Measurements from ENCODE around the gene EIF4E. TPM values are rescaled to one million over a fixed set of nuclear protein-coding genes. Genes with fewer than 3 reads are reported as not detected.

Gene EIF4E
- total RNA-seq, 1 experiment from 2014 or later = 104 TPM

DNA sequence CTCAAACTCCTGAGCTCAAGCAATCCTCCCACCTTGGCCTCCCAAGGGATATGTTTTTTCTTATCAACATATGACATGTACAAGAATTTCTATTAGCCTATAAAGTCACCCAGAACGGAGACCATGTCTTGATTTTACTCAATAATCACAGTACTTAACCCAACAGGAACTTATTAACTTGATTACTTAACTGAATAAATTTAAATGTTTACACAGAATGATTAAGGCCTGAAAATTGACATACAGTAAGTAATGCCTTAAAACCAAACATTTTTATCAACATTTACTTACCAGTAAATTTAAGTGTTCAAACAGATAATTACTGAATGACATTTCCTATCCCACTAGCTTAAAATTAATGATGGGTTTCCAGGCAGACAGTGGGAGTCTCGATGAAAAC, 25.4 kb downstream of the EIF4E start:
- TF ChIP-seq, protein P1, sequence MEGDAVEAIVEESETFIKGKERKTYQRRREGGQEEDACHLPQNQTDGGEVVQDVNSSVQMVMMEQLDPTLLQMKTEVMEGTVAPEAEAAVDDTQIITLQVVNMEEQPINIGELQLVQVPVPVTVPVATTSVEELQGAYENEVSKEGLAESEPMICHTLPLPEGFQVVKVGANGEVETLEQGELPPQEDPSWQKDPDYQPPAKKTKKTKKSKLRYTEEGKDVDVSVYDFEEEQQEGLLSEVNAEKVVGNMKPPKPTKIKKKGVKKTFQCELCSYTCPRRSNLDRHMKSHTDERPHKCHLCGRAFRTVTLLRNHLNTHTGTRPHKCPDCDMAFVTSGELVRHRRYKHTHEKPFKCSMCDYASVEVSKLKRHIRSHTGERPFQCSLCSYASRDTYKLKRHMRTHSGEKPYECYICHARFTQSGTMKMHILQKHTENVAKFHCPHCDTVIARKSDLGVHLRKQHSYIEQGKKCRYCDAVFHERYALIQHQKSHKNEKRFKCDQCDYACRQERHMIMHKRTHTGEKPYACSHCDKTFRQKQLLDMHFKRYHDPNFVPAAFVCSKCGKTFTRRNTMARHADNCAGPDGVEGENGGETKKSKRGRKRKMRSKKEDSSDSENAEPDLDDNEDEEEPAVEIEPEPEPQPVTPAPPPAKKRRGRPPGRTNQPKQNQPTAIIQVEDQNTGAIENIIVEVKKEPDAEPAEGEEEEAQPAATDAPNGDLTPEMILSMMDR (IDR thresholded peaks at IDR 0.05; ENCODE audit: unreplicated experiment) = no peak
- POLR2A ChIA-PET = interaction anchor here (1.4 kb wide), 1 partner anchor 18 kb away, joined by 4 read pairs; no protein-coding TSS in a partner anchor
- H3K36me3 Mint-ChIP-seq (ENCODE audit: insufficient read depth, unreplicated experiment) = peaks cover 37% of the 10 kb centered on the region
- H3K4me3 Mint-ChIP-seq (ENCODE audit: unreplicated experiment) = no peak overlapping the region
- CTCF ChIA-PET = interaction anchor here (0.7 kb wide), 1 partner anchor 348 kb away, joined by 3 read pairs; no protein-coding TSS in a partner anchor
- peaks cover 26% of the 10 kb centered on the region for H3K4me1 Mint-ChIP-seq (ENCODE audit: insufficient read depth, unreplicated experiment)
- BruUV-seq (replicated peaks) = no TSS peak
- no peak overlapping the region for H3K27ac Mint-ChIP-seq (ENCODE audit: low read depth, unreplicated experiment)
- intact Hi-C loops (cut with micrococcal nuclease) = no loop called here
- DNase-seq (ENCODE audit: unreplicated experiment) = no peak
- no peaks in the 10 kb centered on the region for H3K9me3 Mint-ChIP-seq (ENCODE audit: unreplicated experiment)
- no peaks in the 10 kb centered on the region for H3K27me3 Mint-ChIP-seq (ENCODE audit: insufficient read depth, unreplicated experiment)

DNA sequence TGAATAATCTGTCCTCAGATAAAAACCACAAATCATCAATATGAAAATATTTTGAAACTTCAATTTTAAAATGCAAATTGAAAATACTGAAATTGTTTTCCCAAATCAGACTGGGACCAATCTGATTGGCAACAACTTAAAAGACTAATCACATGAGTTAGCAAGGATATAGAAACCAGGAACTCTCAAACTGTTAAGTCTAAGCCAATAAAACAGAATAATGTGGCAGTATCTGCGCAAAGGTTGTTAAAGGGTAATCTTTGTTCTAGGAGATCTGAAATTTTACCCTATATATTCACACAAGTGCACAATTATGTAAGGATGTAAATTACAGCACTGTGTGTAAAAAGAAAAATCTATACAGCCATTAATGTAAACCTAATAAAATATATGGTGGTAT, 29.7 kb downstream of the EIF4E start:
- intact Hi-C loops (cut with micrococcal nuclease) = no loop called here
- H3K27me3 Mint-ChIP-seq (ENCODE audit: insufficient read depth, unreplicated experiment) = no peaks in the 10 kb centered on the region
- peaks cover 6% of the 10 kb centered on the region for H3K4me1 Mint-ChIP-seq (ENCODE audit: insufficient read depth, unreplicated experiment)
- BruUV-seq (replicated peaks) = no TSS peak
- DNase-seq (ENCODE audit: unreplicated experiment) = no peak
- no peak overlapping the region for H3K27ac Mint-ChIP-seq (ENCODE audit: low read depth, unreplicated experiment)
- ChIA-PET CTCF (interaction anchor here (0.6 to 0.7 kb wide), 4 partner anchors 14 to 562 kb away, joined by 3 to 6 read pairs (median 4); no protein-coding TSS in a partner anchor), POLR2A (no interaction called here)
- peaks cover 73% of the 10 kb centered on the region for H3K36me3 Mint-ChIP-seq (ENCODE audit: insufficient read depth, unreplicated experiment)
- TF ChIP-seq, protein P1 (IDR thresholded peaks at IDR 0.05; ENCODE audit: unreplicated experiment) = no peak
- H3K9me3 Mint-ChIP-seq (ENCODE audit: unreplicated experiment) = no peaks in the 10 kb centered on the region
- H3K4me3 Mint-ChIP-seq (ENCODE audit: unreplicated experiment) = no peak overlapping the region

DNA sequence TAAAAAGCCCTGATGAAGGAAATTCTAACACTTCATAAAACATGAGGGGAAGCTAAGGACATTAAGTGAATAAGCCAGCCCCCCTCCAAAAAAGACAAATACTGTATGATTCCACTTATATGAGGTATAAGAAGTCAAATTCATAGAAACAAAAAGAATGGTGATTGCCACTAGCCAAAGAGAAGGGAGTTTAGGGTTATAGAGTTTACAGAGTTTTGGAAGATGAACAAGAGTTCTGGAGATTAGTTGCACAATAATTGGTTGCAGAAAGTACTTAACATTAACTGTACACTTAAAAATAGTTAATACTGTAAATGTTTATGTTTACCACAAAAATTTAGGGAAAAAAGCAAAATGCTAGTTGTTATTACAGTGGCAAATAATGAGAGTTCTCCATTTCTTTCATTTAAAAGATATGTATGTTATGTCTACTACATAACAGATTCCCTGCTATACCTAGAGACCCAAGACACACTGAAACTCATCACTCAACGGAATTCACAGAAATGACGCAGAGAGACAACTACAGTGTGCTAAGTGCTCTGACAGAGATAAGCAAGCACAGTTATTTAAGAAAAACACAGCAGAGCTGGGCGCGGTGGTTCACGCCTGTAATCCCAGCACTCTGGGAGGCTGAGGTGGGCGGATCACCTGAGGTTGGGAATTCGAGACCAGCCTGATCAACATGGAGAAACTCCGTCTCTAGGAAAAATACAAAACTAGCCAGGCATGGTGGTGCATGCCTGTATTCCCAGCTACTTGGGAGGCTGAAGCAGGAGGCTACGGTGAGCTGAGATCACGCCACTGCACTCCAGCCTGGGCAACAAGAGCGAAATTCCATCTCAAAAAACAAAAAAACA, 37.2 kb downstream of the EIF4E start:
- no TSS peak for BruUV-seq (replicated peaks)
- DNase-seq (ENCODE audit: unreplicated experiment) = no peak
- intact Hi-C loops (cut with micrococcal nuclease) = no loop called here
- TF ChIP-seq, protein P1 (IDR thresholded peaks at IDR 0.05; ENCODE audit: unreplicated experiment) = no peak
- Mint-ChIP-seq H3K9me3 (ENCODE audit: unreplicated experiment) (no peaks in the 10 kb centered on the region), H3K4me3 (ENCODE audit: unreplicated experiment) (no peak overlapping the region), H3K4me1 (ENCODE audit: insufficient read depth, unreplicated experiment) (peaks cover 10% of the 10 kb centered on the region), H3K36me3 (ENCODE audit: insufficient read depth, unreplicated experiment) (peaks cover 76% of the 10 kb centered on the region), H3K27ac (ENCODE audit: low read depth, unreplicated experiment) (peak overlapping the region; percentile 67), H3K27me3 (ENCODE audit: insufficient read depth, unreplicated experiment) (no peaks in the 10 kb centered on the region)
- ChIA-PET POLR2A (interaction anchor here (0.9 to 1.5 kb wide), 3 partner anchors 36 to 103 kb away, joined by 4 to 5 read pairs (median 4); partner anchors contain the start of genes EIF4E and METAP1), CTCF (interaction anchor here (0.6 to 1.0 kb wide), 4 partner anchors 11 to 426 kb away, joined by 3 read pairs; no protein-coding TSS in a partner anchor)

GRCh38 chr4:98890702-98891455, 38.1 kb downstream of the EIF4E start:
- intact Hi-C loops (cut with micrococcal nuclease) = no loop called here
- peak overlapping the region; percentile 67 for H3K27ac Mint-ChIP-seq (ENCODE audit: low read depth, unreplicated experiment)
- peaks cover 10% of the 10 kb centered on the region for H3K4me1 Mint-ChIP-seq (ENCODE audit: insufficient read depth, unreplicated experiment)
- no peaks in the 10 kb centered on the region for H3K27me3 Mint-ChIP-seq (ENCODE audit: insufficient read depth, unreplicated experiment)
- ChIA-PET CTCF (interaction anchor here (0.6 to 0.9 kb wide), 2 partner anchors 165 to 231 kb away, joined by 3 read pairs; no protein-coding TSS in a partner anchor), POLR2A (interaction anchor here (0.8 to 1.5 kb wide), 4 partner anchors 21 to 104 kb away, joined by 3 to 5 read pairs (median 4); partner anchors contain the start of genes EIF4E and METAP1)
- H3K36me3 Mint-ChIP-seq (ENCODE audit: insufficient read depth, unreplicated experiment) = peaks cover 75% of the 10 kb centered on the region
- H3K4me3 Mint-ChIP-seq (ENCODE audit: unreplicated experiment) = no peak overlapping the region
- BruUV-seq (replicated peaks) = no TSS peak
- DNase-seq (ENCODE audit: unreplicated experiment) = peak; percentile 39
- TF ChIP-seq, protein P1 (IDR thresholded peaks at IDR 0.05; ENCODE audit: unreplicated experiment) = no peak
- H3K9me3 Mint-ChIP-seq (ENCODE audit: unreplicated experiment) = no peaks in the 10 kb centered on the region

All from MCF 10A (cell line).